GM19397 (cell line): ENCODE data around the gene GRIK1.
"Not testable (repeated sequence)": the region's sequence is repeated elsewhere in the genome, so short reads cannot be mapped to it uniquely, and the experiment has no call there.

ENCODE experiments used
- ATAC-seq: cut with Tn5 transposase; IDR thresholded peaks from one replicate; pipeline ENCODE4 v1.9.1; 2021; ENCODE audit warnings: mild to moderate bottlenecking, moderate library complexity; ENCODE audit not compliant: unreplicated experiment

Gene GRIK1

GRCh38 chr21:29624776-29625175 lies 315.0 kb downstream of the GRIK1 start:
- no peak for ATAC-seq

DNA sequence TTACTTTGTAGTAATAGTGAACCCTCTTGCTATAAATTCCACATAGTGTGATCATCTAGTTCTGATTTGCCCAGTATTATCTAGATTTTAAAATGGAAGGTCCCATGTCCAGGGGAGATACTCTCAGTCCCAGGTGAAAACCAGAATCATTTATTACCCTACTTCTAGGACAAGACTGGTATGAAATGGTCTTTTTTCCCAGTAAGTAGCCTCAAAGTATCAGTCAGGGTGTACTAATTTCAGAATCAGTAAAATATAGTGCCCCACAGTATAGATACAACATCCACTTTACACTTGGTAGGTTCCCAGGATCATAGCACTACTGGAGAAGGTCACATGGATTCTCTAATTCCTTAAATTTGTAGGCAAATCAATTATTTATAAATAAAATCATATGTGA lies 318.3 kb downstream of the GRIK1 start:
- ATAC-seq = no peak

DNA sequence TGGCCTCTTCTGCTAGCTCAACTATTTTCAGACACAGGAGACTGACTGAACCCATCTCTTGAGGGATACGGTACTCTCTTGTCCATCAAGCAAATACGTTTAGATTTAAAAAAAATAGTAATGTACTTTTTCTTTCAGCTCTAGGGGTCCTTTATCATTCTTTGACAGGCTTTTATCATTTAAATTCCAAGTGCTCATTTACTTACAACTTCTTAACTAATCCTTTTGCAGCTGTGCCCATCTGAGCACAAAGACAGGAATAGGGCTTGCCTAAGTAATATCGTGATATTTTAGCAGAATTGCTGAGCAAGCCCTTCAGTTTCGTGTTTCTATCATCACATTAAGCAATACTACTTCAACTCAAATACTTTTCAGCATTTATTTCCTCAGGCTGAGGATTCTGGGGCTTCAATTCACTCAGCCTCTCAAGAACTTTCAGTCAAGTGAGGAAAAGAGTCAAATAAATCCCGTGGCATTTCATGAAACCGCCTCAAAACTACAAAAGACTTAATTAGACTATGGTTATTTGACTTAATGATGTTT lies 323.5 kb downstream of the GRIK1 start:
- no peak for ATAC-seq

GRCh38 chr21:29613877-29614276 lies 325.9 kb downstream of the GRIK1 start:
- ATAC-seq = no peak

- ATAC-seq = no peak
These were observed 326.8 kb downstream of the GRIK1 start for GRCh38 chr21:29613021-29613420.

GRCh38 chr21:29610779-29611360 lies 328.9 kb downstream of the GRIK1 start:
- no peak for ATAC-seq

- ATAC-seq = no peak
These were observed 333.2 kb downstream of the GRIK1 start for GRCh38 chr21:29606613-29607012.

GRCh38 chr21:29605219-29605618 lies 334.6 kb downstream of the GRIK1 start:
- ATAC-seq = not testable (repeated sequence)

DNA sequence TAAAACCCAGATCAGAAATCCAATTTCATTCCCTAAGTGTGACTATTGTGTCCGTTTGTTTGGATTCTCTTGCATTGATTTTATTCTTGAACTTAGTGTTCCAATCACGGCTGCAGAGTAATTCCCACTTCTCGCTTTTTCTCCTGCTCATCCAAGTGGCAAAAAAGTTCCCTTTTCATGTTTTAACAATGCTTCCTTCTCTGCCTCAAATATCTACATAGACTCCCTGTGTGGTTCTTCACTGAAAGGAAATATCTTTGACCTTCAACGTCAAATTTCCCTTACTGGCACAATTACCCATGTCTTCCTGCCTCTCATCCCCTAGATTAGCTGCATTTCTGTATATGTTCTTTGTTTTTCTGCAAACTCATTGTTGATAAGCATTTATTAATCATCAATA lies 335.7 kb downstream of the GRIK1 start:
- no peak for ATAC-seq

- ATAC-seq = no peak
These were observed 338.7 kb downstream of the GRIK1 start for GRCh38 chr21:29601047-29601446.

DNA sequence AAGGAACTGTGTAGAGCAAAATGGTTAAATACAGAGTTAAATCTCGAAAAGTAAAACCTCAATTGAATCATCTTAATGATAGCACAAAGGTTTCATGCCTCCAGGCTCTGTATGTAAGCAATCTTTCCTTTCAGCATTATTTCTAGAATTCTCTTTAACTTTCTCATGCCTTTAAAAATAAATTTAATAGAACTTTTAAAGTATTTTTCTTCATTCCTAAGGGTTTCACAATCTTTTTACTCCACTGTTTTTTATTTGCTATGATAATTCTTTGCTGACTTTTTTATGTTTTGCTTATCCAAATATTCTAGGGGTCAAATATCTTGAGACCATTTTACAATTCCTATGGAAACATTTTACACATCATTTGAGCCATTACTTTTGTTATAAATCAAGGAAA lies 353.1 kb downstream of the GRIK1 start:
- no peak for ATAC-seq

DNA sequence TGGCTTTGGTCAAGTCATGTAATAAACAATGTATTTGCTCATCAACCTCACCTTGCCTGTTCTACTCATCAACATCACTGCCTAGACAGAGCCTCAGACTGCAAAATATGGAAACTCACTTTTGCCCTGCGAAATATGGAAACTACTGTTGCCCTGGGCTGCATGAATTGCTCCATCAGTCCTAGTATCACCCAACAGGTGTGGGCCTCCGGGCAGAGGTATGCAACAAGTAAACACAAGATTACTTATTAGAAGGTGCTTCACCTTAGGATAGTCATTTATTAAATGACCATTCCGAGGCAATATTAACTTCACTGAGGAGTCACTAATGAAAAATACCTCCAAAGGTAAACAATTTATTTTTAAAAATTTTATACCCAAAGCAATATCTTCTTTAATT lies 354.3 kb downstream of the GRIK1 start:
- ATAC-seq = no peak

DNA sequence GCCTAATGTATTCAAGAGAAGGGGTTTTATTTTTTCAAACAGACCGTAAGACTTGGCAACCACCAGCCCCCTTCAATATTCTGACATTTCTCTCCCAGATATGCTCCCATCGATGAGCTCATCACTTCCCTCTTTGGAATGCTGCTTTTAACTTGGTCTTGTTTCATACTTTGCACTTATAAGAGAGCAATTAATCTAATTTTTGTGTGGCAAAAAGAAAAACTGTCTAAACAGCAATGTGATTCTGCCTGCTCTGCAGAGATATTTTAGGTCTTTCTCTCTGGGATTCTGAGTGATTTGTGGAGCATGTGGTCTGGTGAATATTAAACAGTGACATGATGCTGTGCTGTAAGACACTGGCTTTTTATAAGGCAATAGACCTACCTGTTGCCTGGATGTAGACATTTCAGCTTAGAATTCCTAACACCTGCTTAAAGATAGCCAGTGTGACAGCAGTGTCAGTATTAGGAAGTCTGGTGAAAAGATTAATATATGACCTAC lies 356.3 kb downstream of the GRIK1 start:
- no peak for ATAC-seq

GRCh38 chr21:29582855-29583254 lies 356.9 kb downstream of the GRIK1 start:
- no peak for ATAC-seq

DNA sequence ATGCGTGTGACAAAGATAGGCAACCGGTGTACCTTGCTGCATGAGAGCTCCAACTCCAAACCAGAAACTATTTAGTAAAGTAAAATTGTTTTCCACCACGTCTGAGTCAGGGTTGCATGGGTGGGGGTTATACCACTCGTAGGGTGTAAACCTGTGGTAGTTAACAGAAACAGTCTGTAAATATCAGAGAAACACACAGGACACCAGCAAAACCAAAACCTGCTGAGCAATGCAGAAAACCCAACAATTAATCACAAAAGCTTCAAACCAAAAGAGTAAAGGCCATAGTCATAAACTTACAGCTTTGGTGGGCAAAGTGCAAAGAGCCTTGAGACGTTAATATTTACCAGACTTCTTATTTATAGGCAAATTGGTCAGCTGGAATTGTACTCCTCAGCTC lies 358.4 kb downstream of the GRIK1 start:
- no peak for ATAC-seq

DNA sequence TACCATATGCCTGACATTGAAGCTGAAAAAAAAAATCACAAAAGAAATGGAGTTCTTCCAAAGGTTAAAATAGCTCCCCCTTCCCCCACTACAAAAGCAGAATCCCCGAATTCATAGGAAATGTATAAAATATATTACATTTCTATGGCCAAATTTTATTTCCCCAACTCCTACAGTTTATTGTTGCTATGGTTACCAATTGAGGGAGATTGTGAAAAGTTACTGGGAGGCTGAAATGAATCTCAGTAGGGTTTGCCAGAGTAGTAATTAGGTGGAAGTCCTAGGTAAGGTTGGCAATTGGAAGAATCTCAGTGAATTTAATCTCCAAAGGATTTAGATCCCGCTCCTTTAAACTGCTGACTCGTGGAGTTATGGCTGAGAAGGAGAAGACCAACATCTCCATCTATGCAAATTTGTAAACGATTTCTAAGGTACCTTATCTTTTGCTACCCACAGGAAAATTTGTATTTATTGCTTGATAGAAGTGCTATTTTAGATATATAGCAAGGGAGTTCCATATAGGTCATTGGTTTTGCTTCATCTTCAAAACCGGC lies 359.0 kb downstream of the GRIK1 start:
- no peak for ATAC-seq

DNA sequence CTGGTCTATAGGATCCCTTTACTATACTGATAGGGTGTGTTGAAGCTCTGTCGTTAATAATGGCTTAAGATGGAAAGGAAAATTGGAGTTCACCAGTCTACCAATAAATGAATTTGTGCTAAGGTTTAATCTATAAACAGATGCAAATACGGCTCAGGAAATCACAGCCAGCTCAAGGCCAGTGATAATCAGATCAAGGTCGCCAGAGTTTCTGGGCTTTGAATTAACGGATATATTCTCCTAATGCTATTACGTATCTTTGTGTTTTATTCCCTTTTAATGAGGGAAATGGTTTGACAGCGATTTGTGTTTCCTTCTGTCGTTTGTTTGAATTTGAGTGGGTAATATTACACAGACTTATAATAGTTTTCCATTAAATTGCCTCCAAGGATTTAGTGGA lies 361.5 kb downstream of the GRIK1 start:
- ATAC-seq = no peak

- no peak for ATAC-seq
These were observed 367.8 kb downstream of the GRIK1 start for GRCh38 chr21:29571949-29572348.

- no peak for ATAC-seq
These were observed 371.6 kb downstream of the GRIK1 start for GRCh38 chr21:29568020-29568697.

- ATAC-seq = no peak
These were observed 381.7 kb downstream of the GRIK1 start for GRCh38 chr21:29557931-29558725.

DNA sequence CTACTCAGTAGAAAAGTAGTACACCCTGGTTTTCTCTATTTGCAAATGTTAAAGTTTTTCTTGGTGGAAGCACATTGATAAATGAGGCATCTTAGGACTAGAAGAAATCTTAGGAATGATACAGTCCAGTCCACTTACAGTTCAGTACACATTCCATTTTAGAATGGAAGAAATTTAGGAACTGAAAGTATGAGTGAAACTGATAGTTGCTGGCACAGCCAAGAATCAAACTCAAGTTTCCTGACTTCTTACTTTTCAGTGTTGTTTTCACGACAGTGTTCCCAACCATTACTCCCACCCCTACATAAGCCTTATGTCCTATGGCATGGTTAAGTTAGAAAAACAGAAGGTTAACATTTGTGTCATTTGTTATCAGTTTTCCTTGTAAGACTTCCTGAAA lies 382.6 kb downstream of the GRIK1 start:
- no peak for ATAC-seq
